WTC11 (cell line): ENCODE data around the gene NPDC1. TPM values are rescaled to one million over a fixed set of nuclear protein-coding genes. Genes with fewer than 3 reads are reported as not detected.

Experiments used
- ATAC-seq: fragments of 200-7000 bp; cut with Tn5 transposase; 2 replicates; pipeline ENCODE4 v1.10.0; 2021; ENCODE audit warnings: mild to moderate bottlenecking, moderate library complexity
- CTCF ChIA-PET: fragments of 300-600 bp; sonication (Branson Sonifier 250); formaldehyde crosslinking; loops from one replicate; lab custom pipeline; 2021; ENCODE audit warnings: antibody characterized with exemption; lab: Charles Lee
- POLR2A ChIA-PET: fragments of 350-600 bp; sonication (Branson Sonifier 250); formaldehyde crosslinking; loops from one replicate; lab custom pipeline; 2021; ENCODE audit warnings: antibody characterized with exemption; lab: Charles Lee
- DNase-seq: peaks from one replicate; pipeline ENCODE4 v3.0.0; 2021; ENCODE audit warnings: low spot score
- H3K27ac Mint-ChIP-seq: 2 replicates; pipeline ENCODE4 v1.8.0; 2021; ENCODE audit warnings: mixed read lengths
- H3K27me3 Mint-ChIP-seq: 2 replicates; pipeline ENCODE4 v1.8.0; 2021; ENCODE audit warnings: low read depth, mild to moderate bottlenecking, moderate library complexity, mixed read lengths
- H3K36me3 Mint-ChIP-seq: 2 replicates; pipeline ENCODE4 v1.8.0; 2021; ENCODE audit warnings: mixed read lengths
- H3K4me1 Mint-ChIP-seq: 2 replicates; pipeline ENCODE4 v1.8.0; 2022; ENCODE audit warnings: mixed read lengths
- H3K4me3 Mint-ChIP-seq: 2 replicates; pipeline ENCODE4 v1.8.0; 2021; ENCODE audit warnings: mild to moderate bottlenecking, moderate library complexity, mixed read lengths
- H3K9me3 Mint-ChIP-seq: 2 replicates; pipeline ENCODE4 v1.8.0; 2021; ENCODE audit warnings: mixed read lengths
- ATF1 ChIP-seq: sonication (generic); formaldehyde crosslinking; IDR thresholded peaks from 2 replicates; pipeline ENCODE4 v1.8.1; 2023; ENCODE audit warnings: mild to moderate bottlenecking, moderate library complexity, missing genetic modification reagents
- EMX1 ChIP-seq: fragments of 250-450 bp; sonication (Bioruptor Pico); IDR thresholded peaks from 2 replicates; pipeline ENCODE4 v1.8.0; 2021; ENCODE audit warnings: mild to moderate bottlenecking
- ETV6 ChIP-seq: sonication (generic); formaldehyde crosslinking; IDR thresholded peaks from 2 replicates; pipeline ENCODE4 v1.8.1; 2022; ENCODE audit warnings: mild to moderate bottlenecking, missing genetic modification reagents
- FOXK1 ChIP-seq: sonication (generic); formaldehyde crosslinking; IDR thresholded peaks from 2 replicates; pipeline ENCODE4 v1.8.0; 2022; ENCODE audit warnings: mild to moderate bottlenecking, moderate library complexity, missing genetic modification reagents
- HMGA2 ChIP-seq: fragments of 250-450 bp; sonication (Bioruptor Pico); IDR thresholded peaks from 2 replicates; pipeline ENCODE4 v1.4.0; 2021; ENCODE audit warnings: mild to moderate bottlenecking, moderate library complexity
- JUN ChIP-seq: sonication (generic); formaldehyde crosslinking; IDR thresholded peaks from 2 replicates; pipeline ENCODE4 v1.8.0; 2023; ENCODE audit warnings: mild to moderate bottlenecking, missing genetic modification reagents
- MYBL2 ChIP-seq: sonication (generic); formaldehyde crosslinking; IDR thresholded peaks from 2 replicates; pipeline ENCODE4 v1.8.1; 2023; ENCODE audit warnings: mild to moderate bottlenecking, moderate library complexity, missing genetic modification reagents
- NFE2L1 ChIP-seq: sonication (generic); formaldehyde crosslinking; IDR thresholded peaks from 2 replicates; pipeline ENCODE4 v1.8.1; 2023; ENCODE audit warnings: missing genetic modification reagents
- NFYB ChIP-seq: sonication (generic); formaldehyde crosslinking; conservative IDR thresholded peaks from 2 replicates; pipeline ENCODE4 v1.8.0; 2022; ENCODE audit warnings: low read depth, missing genetic modification reagents
- NR1H2 ChIP-seq: sonication (generic); formaldehyde crosslinking; IDR thresholded peaks from 2 replicates; pipeline ENCODE4 v1.9.0; 2021; ENCODE audit warnings: mild to moderate bottlenecking, moderate library complexity, missing genetic modification reagents
- NR3C1 ChIP-seq: sonication (generic); formaldehyde crosslinking; conservative IDR thresholded peaks from 2 replicates; pipeline ENCODE4 v1.8.1; 2023; ENCODE audit warnings: low read depth, mild to moderate bottlenecking, missing genetic modification reagents
- OVOL2 ChIP-seq: fragments of 250-450 bp; sonication (Bioruptor Pico); IDR thresholded peaks from 2 replicates; pipeline ENCODE4 v1.9.0; 2021; ENCODE audit warnings: mild to moderate bottlenecking, borderline replicate concordance
- SMAD3 ChIP-seq: sonication (generic); formaldehyde crosslinking; IDR thresholded peaks from 2 replicates; pipeline ENCODE4 v1.8.0; 2022; ENCODE audit warnings: missing genetic modification reagents, mild to moderate bottlenecking, borderline replicate concordance
- SP1 ChIP-seq: sonication (generic); formaldehyde crosslinking; conservative IDR thresholded peaks from 2 replicates; pipeline ENCODE4 v1.8.1; 2022; ENCODE audit warnings: missing genetic modification reagents
- TCF7 ChIP-seq: sonication (generic); formaldehyde crosslinking; IDR thresholded peaks from 2 replicates; pipeline ENCODE4 v1.8.0; 2022; ENCODE audit warnings: mild to moderate bottlenecking, low read depth, missing genetic modification reagents, moderate library complexity
- ZNF121 ChIP-seq: sonication (generic); formaldehyde crosslinking; IDR thresholded peaks from 2 replicates; pipeline ENCODE4 v1.8.0; 2023; ENCODE audit warnings: missing genetic modification reagents
- ZNF138 ChIP-seq: sonication (generic); formaldehyde crosslinking; conservative IDR thresholded peaks from 2 replicates; pipeline ENCODE4 v1.8.1; 2022; ENCODE audit warnings: mild to moderate bottlenecking, moderate library complexity, missing genetic modification reagents
- ZNF219 ChIP-seq: sonication (generic); formaldehyde crosslinking; IDR thresholded peaks from 2 replicates; pipeline ENCODE4 v1.8.0; 2023; ENCODE audit warnings: missing genetic modification reagents, mild to moderate bottlenecking, borderline replicate concordance
- ZNF317 ChIP-seq: sonication (generic); formaldehyde crosslinking; IDR thresholded peaks from 2 replicates; pipeline ENCODE4 v1.8.1; 2023; ENCODE audit warnings: low read depth, mild to moderate bottlenecking, moderate library complexity, missing genetic modification reagents, borderline replicate concordance
- ZNF416 ChIP-seq: fragments of 250-450 bp; sonication (Bioruptor Pico); IDR thresholded peaks from 2 replicates; pipeline ENCODE4 v1.9.0; 2021; ENCODE audit warnings: mild to moderate bottlenecking, inconsistent platforms
- ZNF423 ChIP-seq: fragments of 250-450 bp; sonication (Bioruptor Pico); IDR thresholded peaks from 2 replicates; pipeline ENCODE4 v2.1.2; 2022; ENCODE audit warnings: mild to moderate bottlenecking, moderate library complexity
- ZNF671 ChIP-seq: fragments of 250-450 bp; sonication (Bioruptor Pico); IDR thresholded peaks from 2 replicates; pipeline ENCODE4 v1.8.0; 2021; ENCODE audit warnings: mild to moderate bottlenecking
- total RNA-seq: library from RNA; stranded (reverse); gene quantifications from 3 replicates; pipeline ENCODE4 v1.2.3, GENCODE V29; 2021
- TF ChIP-seq, protein P1 (sequence below): sonication (generic); formaldehyde crosslinking; conservative IDR thresholded peaks from 2 replicates; pipeline ENCODE4 v1.8.1; 2022; ENCODE audit warnings: mild to moderate bottlenecking, missing genetic modification reagents
- TF ChIP-seq, protein P2 (sequence below): sonication (generic); formaldehyde crosslinking; IDR thresholded peaks from 2 replicates; pipeline ENCODE4 v1.8.0; 2022; ENCODE audit warnings: mild to moderate bottlenecking, missing genetic modification reagents
- TF ChIP-seq, protein P3 (sequence below): sonication (generic); formaldehyde crosslinking; IDR thresholded peaks from 2 replicates; pipeline ENCODE4 v1.8.0; 2023; ENCODE audit warnings: missing genetic modification reagents, mild to moderate bottlenecking, borderline replicate concordance
- TF ChIP-seq, protein P4 (sequence below): sonication (generic); formaldehyde crosslinking; IDR thresholded peaks from 2 replicates; pipeline ENCODE4 v1.8.1; 2023; ENCODE audit warnings: mild to moderate bottlenecking, missing genetic modification reagents, moderate library complexity
- TF ChIP-seq, protein P5 (sequence below): sonication (generic); formaldehyde crosslinking; IDR thresholded peaks from 2 replicates; pipeline ENCODE4 v1.8.0; 2022; ENCODE audit warnings: mild to moderate bottlenecking, missing genetic modification reagents
- TF ChIP-seq, protein P6 (sequence below): sonication (generic); formaldehyde crosslinking; IDR thresholded peaks from 2 replicates; pipeline ENCODE4 v1.8.0; 2022; ENCODE audit warnings: missing genetic modification reagents

The NPDC1 gene
- total RNA-seq, 1 experiment from 2014 or later, result 64.3 TPM

DNA sequence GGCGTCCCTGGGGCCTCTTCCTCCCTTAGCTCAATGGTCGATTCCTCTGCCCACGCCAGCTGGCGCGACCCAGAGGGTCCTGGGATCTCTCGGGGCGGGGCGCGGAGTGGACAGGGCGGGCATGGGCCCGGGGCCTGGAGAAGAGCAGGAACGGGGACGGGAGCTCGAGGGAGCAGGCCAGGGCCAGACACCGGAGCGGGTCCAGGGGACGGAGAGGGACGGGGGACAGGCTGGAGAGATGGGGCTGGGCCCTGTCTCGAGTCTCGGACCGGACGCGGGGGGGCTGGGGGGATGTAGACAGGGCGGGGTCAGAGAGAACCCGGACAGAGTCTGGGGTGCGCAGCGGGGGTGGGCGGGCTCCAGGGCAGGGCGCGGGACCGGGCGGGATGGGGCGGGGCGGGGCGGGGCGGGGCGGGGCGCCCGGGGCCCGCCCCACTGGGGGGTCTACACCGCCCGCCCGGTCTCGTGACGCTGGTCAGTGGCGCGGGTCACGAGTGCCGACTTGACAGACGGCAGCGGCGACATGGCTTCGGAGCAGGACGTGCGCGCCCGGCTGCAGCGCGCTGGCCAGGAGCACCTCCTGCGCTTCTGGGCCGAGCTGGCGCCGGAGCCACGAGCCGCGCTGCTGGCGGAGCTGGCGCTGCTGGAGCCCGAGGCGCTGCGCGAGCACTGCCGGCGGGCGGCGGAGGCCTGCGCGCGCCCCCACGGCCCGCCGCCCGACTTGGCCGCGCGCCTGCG lies 31.2 kb upstream of the NPDC1 start, which contains the start of gene UAP1L1:
TSS of gene UAP1L1 (plus strand) at position 508 of the 738 bp plus-strand sequence. CDS start at position 524, 16 bp downstream.
- Mint-ChIP-seq H3K36me3 (no peaks in the 10 kb centered on the region), H3K4me1 (peaks cover 16% of the 10 kb centered on the region), H3K4me3 (peak within 1 kb of the TSS; percentile 69), H3K27me3 (peaks cover 36% of the 10 kb centered on the region), H3K9me3 (no peaks in the 10 kb centered on the region), H3K27ac (no peak within 1 kb of the TSS)
- ATAC-seq, result peak; percentile 29
- POLR2A ChIA-PET, result interaction anchor here (1.0 to 1.1 kb wide), 2 partner anchors 9 kb away, joined by 4 to 6 read pairs; partner anchors contain the start of gene MAN1B1
- DNase-seq, result peak; percentile 64
- CTCF ChIA-PET, result interaction anchor here (0.6 to 4.3 kb wide), 13 partner anchors 8 to 235 kb away, joined by 3 to 69 read pairs (median 8); partner anchors contain the start of genes AJM1, MAN1B1, NPDC1 and RNF224
- TF ChIP-seq, protein P1, sequence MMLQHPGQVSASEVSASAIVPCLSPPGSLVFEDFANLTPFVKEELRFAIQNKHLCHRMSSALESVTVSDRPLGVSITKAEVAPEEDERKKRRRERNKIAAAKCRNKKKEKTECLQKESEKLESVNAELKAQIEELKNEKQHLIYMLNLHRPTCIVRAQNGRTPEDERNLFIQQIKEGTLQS (CRISPR knock-in tag), result no peak
- no peak for TF ChIP-seq ZNF416
- TF ChIP-seq HMGA2 (CRISPR knock-in tag), result no peak
- no peak for TF ChIP-seq NFE2L1 (CRISPR knock-in tag)
- TF ChIP-seq ZNF317 (CRISPR knock-in tag), result no peak
- TF ChIP-seq SMAD3 (CRISPR knock-in tag), result no peak
- TF ChIP-seq NR1H2 (CRISPR knock-in tag), result no peak
- no peak for TF ChIP-seq ATF1
- TF ChIP-seq ZNF423 (CRISPR knock-in tag), result no peak
- TF ChIP-seq ZNF121, result no peak
- TF ChIP-seq, protein P2, sequence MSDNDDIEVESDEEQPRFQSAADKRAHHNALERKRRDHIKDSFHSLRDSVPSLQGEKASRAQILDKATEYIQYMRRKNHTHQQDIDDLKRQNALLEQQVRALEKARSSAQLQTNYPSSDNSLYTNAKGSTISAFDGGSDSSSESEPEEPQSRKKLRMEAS (CRISPR knock-in tag), result 0 out of 2 replicates have a peak, but pooled peaks have one; percentile 19
- TF ChIP-seq ZNF219 (CRISPR knock-in tag), result no peak
- TF ChIP-seq, protein P3, sequence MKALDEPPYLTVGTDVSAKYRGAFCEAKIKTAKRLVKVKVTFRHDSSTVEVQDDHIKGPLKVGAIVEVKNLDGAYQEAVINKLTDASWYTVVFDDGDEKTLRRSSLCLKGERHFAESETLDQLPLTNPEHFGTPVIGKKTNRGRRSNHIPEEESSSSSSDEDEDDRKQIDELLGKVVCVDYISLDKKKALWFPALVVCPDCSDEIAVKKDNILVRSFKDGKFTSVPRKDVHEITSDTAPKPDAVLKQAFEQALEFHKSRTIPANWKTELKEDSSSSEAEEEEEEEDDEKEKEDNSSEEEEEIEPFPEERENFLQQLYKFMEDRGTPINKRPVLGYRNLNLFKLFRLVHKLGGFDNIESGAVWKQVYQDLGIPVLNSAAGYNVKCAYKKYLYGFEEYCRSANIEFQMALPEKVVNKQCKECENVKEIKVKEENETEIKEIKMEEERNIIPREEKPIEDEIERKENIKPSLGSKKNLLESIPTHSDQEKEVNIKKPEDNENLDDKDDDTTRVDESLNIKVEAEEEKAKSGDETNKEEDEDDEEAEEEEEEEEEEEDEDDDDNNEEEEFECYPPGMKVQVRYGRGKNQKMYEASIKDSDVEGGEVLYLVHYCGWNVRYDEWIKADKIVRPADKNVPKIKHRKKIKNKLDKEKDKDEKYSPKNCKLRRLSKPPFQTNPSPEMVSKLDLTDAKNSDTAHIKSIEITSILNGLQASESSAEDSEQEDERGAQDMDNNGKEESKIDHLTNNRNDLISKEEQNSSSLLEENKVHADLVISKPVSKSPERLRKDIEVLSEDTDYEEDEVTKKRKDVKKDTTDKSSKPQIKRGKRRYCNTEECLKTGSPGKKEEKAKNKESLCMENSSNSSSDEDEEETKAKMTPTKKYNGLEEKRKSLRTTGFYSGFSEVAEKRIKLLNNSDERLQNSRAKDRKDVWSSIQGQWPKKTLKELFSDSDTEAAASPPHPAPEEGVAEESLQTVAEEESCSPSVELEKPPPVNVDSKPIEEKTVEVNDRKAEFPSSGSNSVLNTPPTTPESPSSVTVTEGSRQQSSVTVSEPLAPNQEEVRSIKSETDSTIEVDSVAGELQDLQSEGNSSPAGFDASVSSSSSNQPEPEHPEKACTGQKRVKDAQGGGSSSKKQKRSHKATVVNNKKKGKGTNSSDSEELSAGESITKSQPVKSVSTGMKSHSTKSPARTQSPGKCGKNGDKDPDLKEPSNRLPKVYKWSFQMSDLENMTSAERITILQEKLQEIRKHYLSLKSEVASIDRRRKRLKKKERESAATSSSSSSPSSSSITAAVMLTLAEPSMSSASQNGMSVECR (CRISPR knock-in tag), result no peak
- TF ChIP-seq EMX1 (CRISPR knock-in tag), result no peak
- no peak for TF ChIP-seq TCF7
- no peak for TF ChIP-seq FOXK1
- no peak for TF ChIP-seq ETV6 (CRISPR knock-in tag)
- no peak for TF ChIP-seq OVOL2 (CRISPR knock-in tag)
- TF ChIP-seq ZNF138 (CRISPR knock-in tag), result no peak
- TF ChIP-seq SP1, result 0 out of 2 replicates have a peak, but pooled peaks have one; percentile 9
- TF ChIP-seq, protein P4, sequence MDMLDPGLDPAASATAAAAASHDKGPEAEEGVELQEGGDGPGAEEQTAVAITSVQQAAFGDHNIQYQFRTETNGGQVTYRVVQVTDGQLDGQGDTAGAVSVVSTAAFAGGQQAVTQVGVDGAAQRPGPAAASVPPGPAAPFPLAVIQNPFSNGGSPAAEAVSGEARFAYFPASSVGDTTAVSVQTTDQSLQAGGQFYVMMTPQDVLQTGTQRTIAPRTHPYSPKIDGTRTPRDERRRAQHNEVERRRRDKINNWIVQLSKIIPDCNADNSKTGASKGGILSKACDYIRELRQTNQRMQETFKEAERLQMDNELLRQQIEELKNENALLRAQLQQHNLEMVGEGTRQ, result peak; percentile 65
- TF ChIP-seq JUN (CRISPR knock-in tag), result no peak
- TF ChIP-seq NFYB, result no peak
- TF ChIP-seq, protein P5, sequence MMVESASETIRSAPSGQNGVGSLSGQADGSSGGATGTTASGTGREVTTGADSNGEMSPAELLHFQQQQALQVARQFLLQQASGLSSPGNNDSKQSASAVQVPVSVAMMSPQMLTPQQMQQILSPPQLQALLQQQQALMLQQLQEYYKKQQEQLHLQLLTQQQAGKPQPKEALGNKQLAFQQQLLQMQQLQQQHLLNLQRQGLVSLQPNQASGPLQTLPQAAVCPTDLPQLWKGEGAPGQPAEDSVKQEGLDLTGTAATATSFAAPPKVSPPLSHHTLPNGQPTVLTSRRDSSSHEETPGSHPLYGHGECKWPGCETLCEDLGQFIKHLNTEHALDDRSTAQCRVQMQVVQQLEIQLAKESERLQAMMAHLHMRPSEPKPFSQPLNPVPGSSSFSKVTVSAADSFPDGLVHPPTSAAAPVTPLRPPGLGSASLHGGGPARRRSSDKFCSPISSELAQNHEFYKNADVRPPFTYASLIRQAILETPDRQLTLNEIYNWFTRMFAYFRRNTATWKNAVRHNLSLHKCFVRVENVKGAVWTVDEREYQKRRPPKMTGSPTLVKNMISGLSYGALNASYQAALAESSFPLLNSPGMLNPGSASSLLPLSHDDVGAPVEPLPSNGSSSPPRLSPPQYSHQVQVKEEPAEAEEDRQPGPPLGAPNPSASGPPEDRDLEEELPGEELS (CRISPR knock-in tag), result no peak; the same call in 1 of the 2 replicates
- TF ChIP-seq, protein P6, sequence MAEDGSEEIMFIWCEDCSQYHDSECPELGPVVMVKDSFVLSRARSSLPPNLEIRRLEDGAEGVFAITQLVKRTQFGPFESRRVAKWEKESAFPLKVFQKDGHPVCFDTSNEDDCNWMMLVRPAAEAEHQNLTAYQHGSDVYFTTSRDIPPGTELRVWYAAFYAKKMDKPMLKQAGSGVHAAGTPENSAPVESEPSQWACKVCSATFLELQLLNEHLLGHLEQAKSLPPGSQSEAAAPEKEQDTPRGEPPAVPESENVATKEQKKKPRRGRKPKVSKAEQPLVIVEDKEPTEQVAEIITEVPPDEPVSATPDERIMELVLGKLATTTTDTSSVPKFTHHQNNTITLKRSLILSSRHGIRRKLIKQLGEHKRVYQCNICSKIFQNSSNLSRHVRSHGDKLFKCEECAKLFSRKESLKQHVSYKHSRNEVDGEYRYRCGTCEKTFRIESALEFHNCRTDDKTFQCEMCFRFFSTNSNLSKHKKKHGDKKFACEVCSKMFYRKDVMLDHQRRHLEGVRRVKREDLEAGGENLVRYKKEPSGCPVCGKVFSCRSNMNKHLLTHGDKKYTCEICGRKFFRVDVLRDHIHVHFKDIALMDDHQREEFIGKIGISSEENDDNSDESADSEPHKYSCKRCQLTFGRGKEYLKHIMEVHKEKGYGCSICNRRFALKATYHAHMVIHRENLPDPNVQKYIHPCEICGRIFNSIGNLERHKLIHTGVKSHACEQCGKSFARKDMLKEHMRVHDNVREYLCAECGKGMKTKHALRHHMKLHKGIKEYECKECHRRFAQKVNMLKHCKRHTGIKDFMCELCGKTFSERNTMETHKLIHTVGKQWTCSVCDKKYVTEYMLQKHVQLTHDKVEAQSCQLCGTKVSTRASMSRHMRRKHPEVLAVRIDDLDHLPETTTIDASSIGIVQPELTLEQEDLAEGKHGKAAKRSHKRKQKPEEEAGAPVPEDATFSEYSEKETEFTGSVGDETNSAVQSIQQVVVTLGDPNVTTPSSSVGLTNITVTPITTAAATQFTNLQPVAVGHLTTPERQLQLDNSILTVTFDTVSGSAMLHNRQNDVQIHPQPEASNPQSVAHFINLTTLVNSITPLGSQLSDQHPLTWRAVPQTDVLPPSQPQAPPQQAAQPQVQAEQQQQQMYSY, result peak; percentile 50; the same call in 1 of the 2 replicates
- no peak for TF ChIP-seq MYBL2 (CRISPR knock-in tag)
- TF ChIP-seq ZNF671 (CRISPR knock-in tag), result no peak
- no peak for TF ChIP-seq NR3C1
